Sigmoid colon (tissue), 4 donors: ENCODE measurements around the gene KCNG1.

Experiments
- CTCF ChIP-seq, 4 experiments: fragments of 450-650 bp in 3 of 4; fragments of 200-600 bp in 1 of 4; IDR thresholded peaks; one replicate each; pipeline ENCODE4 v1.5.1; 2016 to 2019; ENCODE audit warnings: antibody characterized with exemption in 4 of 4, mild to moderate bottlenecking in 3 of 4, moderate library complexity in 2 of 4
- EP300 ChIP-seq, 4 donors: sonication (generic); formaldehyde crosslinking; IDR thresholded peaks; one replicate each; pipeline ENCODE4 v1.6.1; 2017; ENCODE audit warnings: antibody characterized with exemption in 4 of 4
- POLR2AphosphoS5 ChIP-seq, 4 donors: sonication (generic); formaldehyde crosslinking; IDR thresholded peaks; one replicate each; pipeline ENCODE4 v1.6.1; 2017; ENCODE audit warnings: antibody characterized with exemption in 4 of 4

GRCh38 chr20:50993876-50994275, 29.0 kb downstream of the KCNG1 start:
- TF ChIP-seq CTCF (IDR thresholded peaks at IDR 0.05) (no peak), EP300 (IDR thresholded peaks at IDR 0.05) (no peak), POLR2AphosphoS5 (IDR thresholded peaks at IDR 0.05) (no peak)
